ENCODE data around the gene CST5.
"Not testable (repeated sequence)": the region's sequence is repeated elsewhere in the genome, so short reads cannot be mapped to it uniquely, and the experiment has no call there.

Gene CST5, protein sequence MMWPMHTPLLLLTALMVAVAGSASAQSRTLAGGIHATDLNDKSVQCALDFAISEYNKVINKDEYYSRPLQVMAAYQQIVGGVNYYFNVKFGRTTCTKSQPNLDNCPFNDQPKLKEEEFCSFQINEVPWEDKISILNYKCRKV

DNA sequence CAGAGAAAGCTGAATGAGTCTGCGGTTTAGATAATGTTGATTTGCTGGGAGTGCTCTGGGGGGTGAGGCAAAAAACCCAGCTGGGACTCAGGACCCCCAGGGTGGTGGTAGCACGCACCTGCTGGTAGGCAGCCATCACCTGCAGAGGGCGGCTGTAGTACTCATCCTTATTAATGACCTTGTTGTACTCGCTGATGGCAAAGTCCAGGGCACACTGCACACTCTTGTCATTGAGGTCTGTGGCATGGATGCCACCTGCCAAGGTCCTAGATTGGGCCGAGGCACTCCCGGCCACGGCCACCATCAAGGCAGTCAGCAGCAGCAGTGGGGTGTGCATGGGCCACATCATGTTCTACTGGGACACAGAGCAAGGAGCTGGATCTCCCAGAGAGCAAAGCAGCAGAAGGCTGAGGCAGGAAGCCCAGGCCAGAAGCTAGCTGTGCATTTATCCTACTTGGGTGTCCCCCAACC is at the start of gene CST5:
CST5 (minus strand) TSS at position 421 of the 471 bp plus-strand sequence; CDS start at position 349, 72 bp downstream.
- no peak for DNase-seq (ENCODE audit: low read depth)

- no peak for DNase-seq (ENCODE audit: low read depth)
Measured at GRCh38 chr20:23928788-23929187, 49.2 kb upstream of the CST5 start.

GRCh38 chr20:23928353-23928752 is 48.8 kb upstream of the CST5 start:
- DNase-seq (ENCODE audit: low read depth): no peak

- no peak for DNase-seq (ENCODE audit: low read depth)
Measured at GRCh38 chr20:23926944-23927872, 47.7 kb upstream of the CST5 start.

DNA sequence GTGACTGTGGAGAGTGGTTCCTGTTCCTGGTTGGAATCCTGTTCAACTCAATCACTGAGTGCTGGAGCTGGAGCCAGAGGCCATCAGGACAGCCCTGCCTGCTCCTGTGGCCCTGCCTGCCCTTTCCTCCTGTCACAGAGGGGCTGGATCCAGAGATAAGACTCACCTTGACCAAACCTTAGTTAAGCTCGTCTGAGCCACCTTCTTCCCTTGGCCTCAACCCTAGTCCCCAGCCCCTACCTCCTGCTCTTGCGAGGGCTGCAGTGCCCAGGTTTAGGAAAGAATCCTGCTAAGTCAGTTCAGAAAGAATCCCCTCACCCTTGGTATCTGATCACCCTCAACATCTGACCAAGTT is 47.0 kb upstream of the CST5 start:
- DNase-seq (ENCODE audit: low read depth): no peak

DNA sequence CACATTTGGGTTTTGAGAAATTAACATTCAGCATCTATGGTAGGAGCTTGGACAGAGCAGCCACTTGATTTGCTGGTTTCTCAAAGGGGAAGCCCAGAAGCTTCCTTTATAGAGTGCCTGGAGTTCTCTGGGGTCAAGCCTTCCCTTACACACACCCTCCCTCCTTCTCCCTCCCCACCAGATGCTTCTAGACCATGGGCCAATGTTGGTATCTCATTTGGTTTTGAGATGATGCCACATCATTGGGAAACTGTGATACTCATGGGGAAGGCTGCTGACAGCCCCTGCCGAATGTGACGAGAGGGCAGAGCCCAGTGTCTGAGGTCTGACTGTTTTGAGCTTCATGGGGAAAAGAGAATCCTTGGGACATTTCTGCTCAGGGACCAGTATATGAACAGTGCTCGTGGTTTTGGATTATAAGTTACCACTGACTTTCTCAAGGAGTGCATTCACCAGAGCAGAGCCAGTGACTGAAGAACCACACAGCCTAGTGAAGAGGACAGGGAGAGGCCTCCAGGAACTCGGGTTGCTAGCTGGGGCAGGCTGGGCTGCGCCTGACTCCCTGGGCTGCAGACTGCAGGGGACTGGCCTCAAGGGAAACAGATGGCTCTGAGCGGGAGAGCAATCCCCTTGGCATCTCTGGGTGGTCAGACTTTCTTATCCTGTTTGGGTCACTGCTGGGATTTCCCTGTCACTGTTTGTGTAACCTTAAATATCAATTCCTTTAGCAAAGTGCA is 46.4 kb upstream of the CST5 start:
- no peak for DNase-seq (ENCODE audit: low read depth)

GRCh38 chr20:23924751-23925150 is 45.2 kb upstream of the CST5 start:
- DNase-seq (ENCODE audit: low read depth): no peak

DNA sequence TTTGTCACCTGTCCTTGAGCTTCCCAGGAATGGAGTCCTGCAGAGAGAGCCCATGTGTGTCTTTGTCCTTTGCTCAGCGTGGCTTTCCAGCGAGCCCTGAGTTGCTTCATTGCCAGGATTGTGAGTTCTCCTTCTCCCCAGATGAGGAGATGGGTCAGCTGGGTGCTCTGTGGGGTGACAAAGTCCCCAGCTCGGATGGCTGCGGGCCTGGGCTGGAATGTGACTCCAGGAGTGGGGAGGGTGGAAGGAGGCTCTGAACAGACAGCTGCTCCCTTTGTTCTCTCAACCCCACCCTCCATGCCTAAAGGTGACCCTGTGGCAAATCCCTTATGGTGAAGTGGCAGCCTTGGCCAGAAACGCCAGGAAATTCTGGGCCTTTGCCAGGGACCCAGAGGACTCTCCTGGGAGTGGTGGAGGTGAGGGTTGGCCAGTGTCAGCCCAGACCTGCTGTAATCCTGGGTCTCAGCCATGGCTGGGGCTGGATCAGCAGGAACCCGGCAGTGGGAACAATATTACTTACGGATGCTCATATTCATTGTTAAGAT is 44.4 kb upstream of the CST5 start:
- DNase-seq (ENCODE audit: low read depth): no peak

- no peak for DNase-seq (ENCODE audit: low read depth)
Measured at GRCh38 chr20:23923311-23923710, 43.8 kb upstream of the CST5 start.

DNA sequence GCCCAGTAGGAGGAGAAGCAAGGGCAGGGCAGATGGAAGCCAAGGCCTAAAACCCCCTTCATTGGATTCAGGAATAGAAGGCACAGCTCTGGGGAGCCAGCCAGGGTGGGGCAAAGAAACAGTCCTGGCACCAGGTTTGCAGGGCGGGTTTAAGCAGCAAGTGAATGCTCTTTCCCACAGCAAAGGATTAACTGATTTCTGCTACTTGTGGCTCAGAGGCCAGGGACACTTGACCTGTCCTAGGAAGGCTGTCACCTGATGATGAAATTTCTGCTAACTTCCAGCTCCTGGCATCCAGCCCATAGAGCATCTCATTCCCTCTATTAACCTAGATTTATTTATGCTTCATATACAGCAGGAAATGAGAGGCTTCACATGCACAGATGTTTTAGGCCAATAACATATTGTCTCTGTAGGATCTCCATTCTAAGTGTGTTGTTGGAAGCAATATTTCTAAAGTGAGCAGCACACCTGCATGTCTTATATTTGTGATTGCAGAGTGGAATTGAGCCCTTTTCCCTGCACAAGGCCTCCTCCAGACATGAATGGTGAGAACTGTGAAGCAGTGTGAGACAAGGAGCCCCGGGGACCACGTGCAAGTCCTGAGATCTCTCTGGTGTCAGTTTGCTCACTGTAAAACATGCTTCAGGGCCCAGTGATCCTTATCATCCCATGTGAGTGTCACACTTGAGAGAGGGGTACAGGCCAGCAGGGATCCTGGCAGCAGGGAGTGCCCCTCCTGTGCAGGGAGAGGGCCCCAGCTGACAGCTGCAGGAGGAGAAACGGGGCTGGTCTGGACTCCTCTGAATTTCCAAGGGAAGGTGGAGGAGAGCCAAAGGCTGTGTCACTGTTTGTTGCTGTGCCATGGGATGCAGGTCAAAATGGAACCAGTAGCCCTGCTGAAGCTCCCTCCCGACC is 41.1 kb upstream of the CST5 start:
- DNase-seq (ENCODE audit: low read depth): no peak

DNA sequence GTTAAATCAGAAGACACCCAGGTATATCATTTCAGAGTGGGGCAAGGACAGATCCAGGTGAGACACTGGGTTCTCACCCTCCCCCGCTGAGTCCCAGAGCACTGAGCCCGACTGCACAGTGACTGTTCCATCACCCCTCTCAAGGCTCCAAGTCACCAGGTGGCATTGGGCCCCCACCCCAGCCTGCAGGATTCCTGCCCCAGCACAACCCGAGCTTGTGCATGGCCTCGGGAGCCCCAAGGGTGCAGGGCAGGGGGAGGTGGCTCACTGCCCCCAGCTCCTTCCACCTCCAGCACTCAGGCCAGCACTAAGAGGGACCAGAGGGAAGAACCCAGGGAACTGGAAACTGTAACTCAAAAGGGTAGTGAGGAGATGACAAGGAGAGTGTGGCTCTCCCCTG is 39.3 kb upstream of the CST5 start:
- DNase-seq (ENCODE audit: low read depth): no peak

DNA sequence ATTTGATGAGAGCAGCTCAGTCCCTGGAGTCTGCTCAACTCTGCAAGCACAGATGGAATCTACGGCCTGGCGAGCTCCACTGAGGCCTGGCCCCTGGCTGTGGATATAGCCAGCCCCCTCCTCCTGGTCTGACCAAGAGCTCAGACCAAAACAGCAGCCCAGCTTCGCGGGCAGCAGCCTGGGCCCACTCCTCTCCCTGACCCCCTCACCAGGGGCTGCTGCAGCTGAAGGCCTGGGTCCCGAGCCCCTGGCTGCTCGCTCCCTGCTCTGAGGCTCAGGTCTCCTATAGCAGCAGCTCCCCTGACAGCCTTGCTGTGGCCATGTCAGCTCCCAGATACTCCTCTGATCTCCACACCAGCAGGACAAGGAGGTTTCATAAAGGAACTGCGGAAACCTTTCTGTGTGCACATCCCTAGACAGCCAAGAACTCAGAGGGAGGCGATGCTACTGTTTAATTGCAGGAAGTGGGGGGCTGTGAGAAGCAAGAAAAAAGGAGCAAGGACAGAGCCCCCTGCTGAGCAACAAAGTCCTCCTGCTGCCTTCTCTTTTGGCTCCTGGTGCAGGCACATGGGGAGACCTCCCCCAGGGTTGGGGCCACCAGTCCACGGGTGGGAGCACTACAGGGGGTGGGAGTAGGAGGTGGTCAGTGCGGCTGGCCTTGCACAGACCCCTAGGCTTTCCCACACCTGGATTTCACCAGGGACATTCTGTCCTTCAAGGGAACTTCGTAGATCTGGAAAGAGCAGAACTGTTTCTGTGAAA is 38.7 kb upstream of the CST5 start:
- no peak for DNase-seq (ENCODE audit: low read depth)

GRCh38 chr20:23917024-23917725 is 37.6 kb upstream of the CST5 start:
- no peak for DNase-seq (ENCODE audit: low read depth)

GRCh38 chr20:23915844-23916243 is 36.3 kb upstream of the CST5 start:
- DNase-seq (ENCODE audit: low read depth): no peak

- DNase-seq (ENCODE audit: low read depth): not testable (repeated sequence)
Measured at GRCh38 chr20:23914469-23914868, 34.9 kb upstream of the CST5 start.

DNA sequence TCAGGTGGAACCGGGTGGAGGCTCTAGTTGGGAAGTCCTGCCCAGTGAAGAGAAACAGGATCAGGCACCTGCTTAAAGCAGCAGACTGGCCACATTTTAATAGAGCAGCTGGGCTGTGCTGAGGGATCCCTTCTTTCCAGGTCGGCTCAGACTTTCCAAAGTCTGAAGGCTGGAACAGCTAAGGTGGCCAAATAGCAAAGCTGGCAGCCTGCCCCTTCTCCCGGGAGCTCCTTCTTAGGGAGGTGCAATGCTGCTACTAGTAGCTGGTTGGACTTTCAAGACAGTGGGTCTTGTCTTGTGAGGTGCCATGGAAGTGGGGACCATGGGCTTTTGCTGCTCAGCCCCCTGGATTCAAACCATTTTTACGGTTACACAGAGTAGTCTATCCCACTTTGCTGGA is 30.7 kb upstream of the CST5 start:
- no peak for DNase-seq (ENCODE audit: low read depth)

DNA sequence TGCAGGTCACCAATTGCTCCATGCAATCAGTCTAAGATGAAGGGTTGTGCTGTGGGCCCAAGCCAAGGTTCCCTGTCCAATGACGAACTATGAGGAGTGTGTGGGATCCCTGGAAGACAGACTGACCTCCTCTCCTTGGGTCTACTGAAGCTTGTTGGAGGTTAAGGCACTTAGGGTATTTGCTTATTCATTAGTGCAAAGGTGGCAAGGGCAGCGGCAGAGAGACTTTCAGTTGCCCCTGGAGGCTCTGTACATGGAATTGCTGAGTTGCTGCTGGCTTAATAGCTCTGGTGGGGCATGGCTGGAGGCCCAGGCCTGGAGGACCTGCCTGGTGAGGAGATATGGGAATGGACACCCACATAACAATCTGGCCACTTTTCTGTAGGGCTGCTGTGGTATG is 29.8 kb upstream of the CST5 start:
- DNase-seq (ENCODE audit: low read depth): no peak

- no peak for DNase-seq (ENCODE audit: low read depth)
Measured at GRCh38 chr20:23907579-23907978, 28.0 kb upstream of the CST5 start.

- not testable (repeated sequence) for DNase-seq (ENCODE audit: low read depth)
Measured at GRCh38 chr20:23902396-23902795, 22.8 kb upstream of the CST5 start.

DNA sequence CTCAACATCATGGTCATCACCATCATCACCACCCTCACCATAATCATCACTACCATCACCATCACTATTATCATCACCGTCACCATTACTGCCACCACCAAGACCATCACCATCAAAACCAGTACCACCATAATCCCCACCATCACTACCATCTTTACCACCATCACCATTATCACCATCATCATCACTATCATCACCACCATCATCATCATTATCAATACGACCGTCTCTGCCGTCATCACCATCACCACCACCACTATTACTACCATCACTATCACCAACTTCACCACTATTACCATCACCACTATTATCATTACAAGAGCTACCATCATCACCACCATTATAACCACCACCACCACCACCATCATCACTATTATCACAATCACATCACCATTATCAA is 11.3 kb upstream of the CST5 start:
- not testable (repeated sequence) for DNase-seq (ENCODE audit: low read depth)

All from CMK (cell line).